SW 1271 (cell line): ENCODE data around the gene RASA3.

Source experiments
- DNase-seq, 2 experiments: peaks; one replicate each; lab custom pipeline; 2025; lab: John Stamatoyannopoulos, UW

RASA3 gene

GRCh38 chr13:114019367-114019766, 113.1 kb downstream of the RASA3 start:
- DNase-seq = no peak

GRCh38 chr13:114018461-114019055, 113.9 kb downstream of the RASA3 start:
- no peak for DNase-seq

GRCh38 chr13:114017966-114018365, 114.5 kb downstream of the RASA3 start:
- DNase-seq = no peak

GRCh38 chr13:114017028-114017630, 115.3 kb downstream of the RASA3 start:
- DNase-seq = no peak

GRCh38 chr13:114016321-114017027, 115.9 kb downstream of the RASA3 start:
- no peak for DNase-seq

- DNase-seq = no peak
Observed at GRCh38 chr13:114015969-114016295, 116.5 kb downstream of the RASA3 start.

- no peak for DNase-seq
Observed at GRCh38 chr13:114015111-114015968, 117.1 kb downstream of the RASA3 start.

GRCh38 chr13:114013952-114014629, 118.3 kb downstream of the RASA3 start:
- no peak for DNase-seq

GRCh38 chr13:114013336-114013735, 119.1 kb downstream of the RASA3 start:
- no peak for DNase-seq

GRCh38 chr13:114012921-114013320, 119.5 kb downstream of the RASA3 start:
- DNase-seq = no peak

- DNase-seq = no peak
Observed at GRCh38 chr13:114012141-114012540, 120.3 kb downstream of the RASA3 start.

GRCh38 chr13:114011226-114011625, 121.2 kb downstream of the RASA3 start:
- DNase-seq = no peak

- no peak for DNase-seq
Observed at GRCh38 chr13:114010401-114011101, 121.9 kb downstream of the RASA3 start.

- no peak for DNase-seq
Observed at GRCh38 chr13:114009590-114010400, 122.6 kb downstream of the RASA3 start.

GRCh38 chr13:114008964-114009589, 123.3 kb downstream of the RASA3 start:
- no peak for DNase-seq

- no peak for DNase-seq
Observed at GRCh38 chr13:114007566-114007965, 124.9 kb downstream of the RASA3 start.

- DNase-seq = no peak
Observed at GRCh38 chr13:114005206-114005724, 127.2 kb downstream of the RASA3 start.

GRCh38 chr13:114004420-114005205, 127.8 kb downstream of the RASA3 start:
- DNase-seq = no peak

GRCh38 chr13:114002771-114003321, 129.6 kb downstream of the RASA3 start:
- no peak for DNase-seq
